Stimulated activated CD4-positive, alpha-beta T cell treated with anti-CD3 and anti-CD28 coated beads, Interleukin-1b, Interleukin-23, amount 100 ng/mL, for 4 hours (primary cell): ENCODE measurements around the gene ANKMY1.

Experiments used
- DNase-seq, 2 donors: peaks; one replicate each; pipeline ENCODE4 v3.0.0-alpha.2; 2020; ENCODE audit warnings: low read depth in 2 of 2

Gene ANKMY1

GRCh38 chr2:240477916-240478315 is 79.9 kb downstream of the ANKMY1 start:
- no peak for DNase-seq

GRCh38 chr2:240473211-240473610 is 84.6 kb downstream of the ANKMY1 start:
- DNase-seq, result no peak

- no peak for DNase-seq
Measured at GRCh38 chr2:240472078-240472790, 85.6 kb downstream of the ANKMY1 start.

- DNase-seq, result no peak
Measured at GRCh38 chr2:240469740-240470139, 88.0 kb downstream of the ANKMY1 start.

- DNase-seq, result no peak
Measured at GRCh38 chr2:240469239-240469636, 88.5 kb downstream of the ANKMY1 start.

- no peak for DNase-seq
Measured at GRCh38 chr2:240468303-240469238, 89.2 kb downstream of the ANKMY1 start.

- no peak for DNase-seq
Measured at GRCh38 chr2:240467659-240468302, 90.0 kb downstream of the ANKMY1 start.

- no peak for DNase-seq
Measured at GRCh38 chr2:240467149-240467642, 90.6 kb downstream of the ANKMY1 start.

GRCh38 chr2:240466579-240467148 is 91.1 kb downstream of the ANKMY1 start:
- DNase-seq, result no peak

- DNase-seq, result no peak
Measured at GRCh38 chr2:240465765-240466578, 91.8 kb downstream of the ANKMY1 start.

- DNase-seq, result no peak
Measured at GRCh38 chr2:240465268-240465764, 92.5 kb downstream of the ANKMY1 start.

GRCh38 chr2:240464514-240465241 is 93.1 kb downstream of the ANKMY1 start:
- DNase-seq, result no peak

GRCh38 chr2:240463866-240464481 is 93.8 kb downstream of the ANKMY1 start:
- no peak for DNase-seq

GRCh38 chr2:240463274-240463865 is 94.4 kb downstream of the ANKMY1 start:
- no peak for DNase-seq

- no peak for DNase-seq
Measured at GRCh38 chr2:240462707-240463273, 95.0 kb downstream of the ANKMY1 start.

GRCh38 chr2:240462073-240462706 is 95.6 kb downstream of the ANKMY1 start:
- DNase-seq, result no peak

GRCh38 chr2:240461471-240462072 is 96.2 kb downstream of the ANKMY1 start:
- DNase-seq, result no peak
